Endothelial cell of umbilical vein (primary cell): ENCODE results near the gene RAB14.

Source experiments
- CTCF ChIP-seq, 2 donors: IDR thresholded peaks; 1 replicate in 1 of 2; 2 replicates in 1 of 2; pipeline ENCODE4 v1.5.1; 2011; ENCODE audit warnings: low read length in 2 of 2, mild to moderate bottlenecking in 2 of 2, moderate library complexity in 2 of 2, control low read depth in 1 of 2, inconsistent platforms in 1 of 2, low read depth in 1 of 2; ENCODE audit not compliant: insufficient read depth in 1 of 2; ENCODE audit errors: extremely low read depth in 1 of 2
- EZH2 ChIP-seq: IDR thresholded peaks from 2 replicates; pipeline ENCODE4 v1.6.1; 2012; ENCODE audit warnings: borderline replicate concordance, low read depth, mild to moderate bottlenecking, moderate library complexity, low read length, inconsistent platforms; ENCODE audit not compliant: severe bottlenecking
- POLR2A ChIP-seq: IDR thresholded peaks from 2 replicates; pipeline ENCODE4 v1.6.1; 2012; ENCODE audit warnings: low read depth, mild to moderate bottlenecking, control low read depth, low read length
- POLR2AphosphoS5 ChIP-seq: IDR thresholded peaks from 2 replicates; pipeline ENCODE4 v1.6.1; 2012; ENCODE audit warnings: low read depth, mild to moderate bottlenecking, control low read depth, low read length, moderate library complexity; ENCODE audit not compliant: insufficient read depth

- no peak for TF ChIP-seq CTCF (IDR thresholded peaks at IDR 0.05; ENCODE audit: extremely low read depth in 1 of 2, insufficient read depth in 1 of 2, low read depth in 1 of 2, low read length in 2 of 2)
- TF ChIP-seq EZH2, result no peak
- TF ChIP-seq POLR2AphosphoS5, result no peak
- no peak for TF ChIP-seq POLR2A
Measured at GRCh38 chr9:121230256-121230655, 28.6 kb upstream of the RAB14 start.
